HG03439 (cell line): Measurements from ENCODE around the gene TOP2A.
A peak's percentile ranks its signal among the peaks of the same experiment; 100 is the strongest.

Experiments
- ATAC-seq: cut with Tn5 transposase; IDR thresholded peaks from one replicate; pipeline ENCODE4 v1.9.1; 2021; ENCODE audit warnings: mild to moderate bottlenecking, moderate library complexity; ENCODE audit not compliant: unreplicated experiment

Gene TOP2A

GRCh38 chr17:40348136-40348504, 69.6 kb downstream of the TOP2A start:
- ATAC-seq: no peak

- no peak for ATAC-seq
Measured at GRCh38 chr17:40347319-40348135, 70.2 kb downstream of the TOP2A start.

GRCh38 chr17:40346765-40347158, 70.9 kb downstream of the TOP2A start:
- no peak for ATAC-seq

- no peak for ATAC-seq
Measured at GRCh38 chr17:40345994-40346764, 71.5 kb downstream of the TOP2A start.

- ATAC-seq: no peak
Measured at GRCh38 chr17:40345161-40345993, 72.3 kb downstream of the TOP2A start.

- no peak for ATAC-seq
Measured at GRCh38 chr17:40344421-40345160, 73.1 kb downstream of the TOP2A start.

GRCh38 chr17:40343219-40344119, 74.2 kb downstream of the TOP2A start:
- no peak for ATAC-seq

GRCh38 chr17:40342504-40343218, 75.0 kb downstream of the TOP2A start:
- no peak for ATAC-seq

- ATAC-seq: no peak
Measured at GRCh38 chr17:40341808-40342503, 75.7 kb downstream of the TOP2A start.

- ATAC-seq: peak; percentile 67
Measured at GRCh38 chr17:40340880-40341807, 76.6 kb downstream of the TOP2A start.

GRCh38 chr17:40340327-40340726, 77.4 kb downstream of the TOP2A start:
- no peak for ATAC-seq

- ATAC-seq: no peak
Measured at GRCh38 chr17:40338941-40339649, 78.6 kb downstream of the TOP2A start.
